ENCODE measurements around the gene PIAS2.
"Not testable (repeated sequence)": the region's sequence is repeated elsewhere in the genome, so short reads cannot be mapped to it uniquely, and the experiment has no call there.

PIAS2 gene, protein sequence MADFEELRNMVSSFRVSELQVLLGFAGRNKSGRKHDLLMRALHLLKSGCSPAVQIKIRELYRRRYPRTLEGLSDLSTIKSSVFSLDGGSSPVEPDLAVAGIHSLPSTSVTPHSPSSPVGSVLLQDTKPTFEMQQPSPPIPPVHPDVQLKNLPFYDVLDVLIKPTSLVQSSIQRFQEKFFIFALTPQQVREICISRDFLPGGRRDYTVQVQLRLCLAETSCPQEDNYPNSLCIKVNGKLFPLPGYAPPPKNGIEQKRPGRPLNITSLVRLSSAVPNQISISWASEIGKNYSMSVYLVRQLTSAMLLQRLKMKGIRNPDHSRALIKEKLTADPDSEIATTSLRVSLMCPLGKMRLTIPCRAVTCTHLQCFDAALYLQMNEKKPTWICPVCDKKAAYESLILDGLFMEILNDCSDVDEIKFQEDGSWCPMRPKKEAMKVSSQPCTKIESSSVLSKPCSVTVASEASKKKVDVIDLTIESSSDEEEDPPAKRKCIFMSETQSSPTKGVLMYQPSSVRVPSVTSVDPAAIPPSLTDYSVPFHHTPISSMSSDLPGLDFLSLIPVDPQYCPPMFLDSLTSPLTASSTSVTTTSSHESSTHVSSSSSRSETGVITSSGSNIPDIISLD

DNA sequence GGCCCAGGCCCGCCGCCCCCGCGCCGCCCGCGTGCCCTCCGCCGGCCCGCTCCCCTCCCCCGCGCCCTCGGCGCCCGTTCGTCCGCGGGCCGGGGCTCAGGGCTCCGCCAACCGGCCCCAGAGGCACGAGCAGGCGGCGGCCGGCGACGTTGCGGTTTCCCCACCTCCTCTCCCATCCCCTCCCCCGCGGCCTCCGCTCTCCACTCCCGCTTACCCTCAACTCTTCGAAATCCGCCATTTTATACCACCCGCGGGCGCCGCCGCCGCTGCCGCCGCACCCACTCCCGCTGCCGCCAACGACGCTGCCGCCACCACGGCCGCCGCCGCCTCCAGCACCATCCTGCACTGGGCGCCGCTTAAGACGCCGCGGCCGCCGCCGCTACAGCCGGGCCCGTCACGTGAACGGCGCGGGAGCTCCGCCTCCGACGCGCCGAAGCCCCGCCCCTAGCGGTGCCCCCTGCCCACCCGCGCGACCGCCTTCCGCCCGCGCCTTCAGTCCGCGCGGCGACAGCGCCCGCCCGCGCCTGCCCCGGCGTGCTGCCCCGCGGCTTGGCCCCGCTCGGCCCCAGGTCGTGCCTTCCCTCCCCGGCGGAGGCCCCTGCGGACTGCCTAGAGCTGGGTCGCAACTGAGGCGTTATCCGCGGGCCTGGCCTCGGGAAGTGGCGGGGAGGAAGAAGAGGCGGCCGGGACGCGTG is at the start of gene PIAS2, which contains the start of gene KATNAL2:
PIAS2 (minus strand) TSS at position 400 of the 695 bp plus-strand sequence; CDS start at position 238, 162 bp downstream.
KATNAL2 (plus strand) TSS at position 495 of the 695 bp plus-strand sequence. CDS start 29,271 bp downstream, outside the sequence.
- Mint-ChIP-seq H3K4me3 (peak within 1 kb of the TSS; percentile 94), H3K27ac (peak within 1 kb of the TSS; percentile 94), H3K4me1 (peaks cover 56% of the 10 kb centered on the region), H3K9me3 (no peaks in the 10 kb centered on the region), H3K27me3 (no peaks in the 10 kb centered on the region), H3K36me3 (no peaks in the 10 kb centered on the region)

DNA sequence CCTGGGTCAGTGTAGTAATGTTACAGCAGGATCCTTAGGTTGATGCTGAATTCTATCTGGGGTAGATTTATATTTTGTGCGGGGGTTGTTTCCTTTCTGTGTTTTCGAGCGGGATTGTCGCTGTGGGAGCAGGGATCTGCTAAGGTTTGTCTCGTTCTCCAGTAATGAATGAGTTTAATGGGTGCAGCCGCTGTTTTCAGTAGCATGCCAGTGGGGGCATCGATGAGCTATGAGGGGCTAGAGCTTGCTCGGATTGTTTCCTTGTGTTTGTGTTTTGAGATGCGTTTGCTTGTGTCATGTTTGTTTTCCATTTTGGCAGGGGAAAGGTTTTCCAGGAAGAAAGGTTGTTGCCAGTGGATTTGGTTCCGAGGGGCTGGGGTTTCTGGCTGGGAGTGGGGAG is 49.0 kb upstream of the PIAS2 start:
- not testable (repeated sequence) for H3K27me3 Mint-ChIP-seq, H3K36me3 Mint-ChIP-seq, H3K4me3 Mint-ChIP-seq, H3K9me3 Mint-ChIP-seq, H3K27ac Mint-ChIP-seq, H3K4me1 Mint-ChIP-seq

DNA sequence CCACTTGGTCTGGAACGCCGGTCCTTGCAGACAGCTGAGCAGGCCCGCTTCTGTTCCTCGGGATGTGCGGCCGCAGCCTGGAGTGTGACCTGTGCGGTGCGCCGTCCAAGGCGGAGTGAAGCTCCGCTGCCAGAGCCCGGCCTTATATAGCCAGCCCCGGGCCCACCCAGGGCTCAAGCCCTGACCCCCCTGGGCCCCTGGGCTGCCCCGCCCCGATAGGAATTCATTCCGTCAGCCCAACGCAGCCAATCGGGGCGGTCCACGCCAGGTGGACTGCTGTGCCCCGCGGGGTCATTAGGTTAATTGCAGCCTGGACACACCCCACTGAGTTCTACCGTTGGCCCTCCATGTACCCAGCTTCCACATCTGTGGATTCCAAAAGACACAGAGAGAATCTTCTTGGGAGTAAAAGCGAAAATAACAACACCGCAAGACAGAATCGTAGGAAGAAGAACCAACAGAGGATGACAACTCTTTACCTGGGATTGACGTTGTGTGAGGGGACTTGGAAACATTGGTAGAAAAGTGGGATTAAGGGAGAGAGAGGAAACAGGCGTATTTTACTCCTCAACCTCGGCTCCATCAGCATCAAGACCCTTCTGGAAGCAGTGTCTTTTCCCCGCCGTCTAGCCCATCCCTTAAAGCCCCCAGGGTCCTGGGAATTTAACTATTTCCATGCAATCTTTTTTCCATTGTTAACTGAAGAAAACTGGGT is 47.4 kb upstream of the PIAS2 start:
- not testable (repeated sequence) for H3K9me3 Mint-ChIP-seq, H3K4me3 Mint-ChIP-seq, H3K36me3 Mint-ChIP-seq, H3K27me3 Mint-ChIP-seq, H3K27ac Mint-ChIP-seq, H3K4me1 Mint-ChIP-seq

DNA sequence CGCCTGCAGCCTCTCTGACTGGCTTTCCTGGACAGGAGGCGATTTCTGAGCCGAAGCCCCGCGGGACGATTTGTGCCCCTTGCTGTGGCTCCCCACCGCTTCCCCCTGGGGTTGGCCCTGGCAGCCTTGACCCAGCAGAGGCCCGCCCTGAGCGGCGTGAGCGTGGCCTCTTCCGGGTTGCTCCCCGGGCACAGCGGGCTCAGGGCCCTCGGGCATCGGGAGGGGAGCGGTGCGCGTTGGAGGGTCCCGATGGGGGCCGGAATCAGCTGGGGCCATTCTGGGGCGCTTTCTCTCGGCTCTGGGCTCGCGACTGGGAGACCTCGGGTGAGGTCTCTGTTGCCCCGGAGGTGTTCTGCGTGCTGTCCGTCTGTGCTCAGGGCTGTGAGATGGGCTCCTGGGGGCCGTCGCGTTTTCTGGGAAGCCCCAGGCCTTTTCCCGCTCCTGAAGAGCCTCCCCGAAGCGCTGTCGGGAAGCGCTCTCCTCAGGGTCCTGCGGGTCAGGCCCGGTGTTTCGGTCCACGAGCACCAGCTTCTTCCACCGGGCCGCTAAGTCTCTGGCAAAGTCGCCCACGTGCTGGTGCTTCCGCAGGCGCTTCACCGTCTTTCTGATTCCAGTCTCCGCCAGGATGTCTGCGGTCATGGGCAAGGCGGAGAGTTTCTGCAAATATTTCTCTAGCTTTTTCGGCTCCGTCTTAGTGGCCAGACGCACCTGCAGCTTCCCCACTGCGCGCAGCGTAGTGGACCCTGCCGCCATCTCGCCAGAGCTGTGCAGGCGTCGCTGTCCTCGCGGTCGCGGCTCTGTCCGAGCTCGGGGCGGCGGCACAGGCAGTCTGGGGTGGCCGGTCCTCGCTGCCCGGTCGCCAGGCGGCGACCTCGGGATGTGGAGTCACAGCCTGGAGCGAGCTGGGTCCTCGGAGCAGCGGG is 46.6 kb upstream of the PIAS2 start:
- not testable (repeated sequence) for H3K9me3 Mint-ChIP-seq, H3K27ac Mint-ChIP-seq, H3K36me3 Mint-ChIP-seq, H3K4me1 Mint-ChIP-seq, H3K27me3 Mint-ChIP-seq, H3K4me3 Mint-ChIP-seq

DNA sequence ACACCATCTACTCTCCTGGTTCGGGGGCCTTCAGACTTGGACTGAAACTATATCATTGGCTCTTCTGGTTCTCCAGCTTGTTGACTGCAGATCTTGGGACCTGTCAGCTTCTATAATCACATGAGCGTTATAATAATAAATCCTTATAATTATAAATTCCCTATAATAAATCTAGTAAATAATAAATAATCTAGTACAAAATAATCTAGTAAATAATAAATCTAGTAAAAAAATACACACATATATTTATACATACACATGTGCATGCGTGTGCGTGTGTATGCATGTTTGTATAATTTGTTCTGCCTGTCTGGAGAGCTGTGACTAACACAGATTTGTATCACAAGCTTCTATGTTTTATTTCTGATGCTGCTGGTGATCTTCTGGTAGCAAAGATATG is 40.9 kb upstream of the PIAS2 start:
- Mint-ChIP-seq H3K36me3 (no peaks in the 10 kb centered on the region), H3K4me3 (no peak overlapping the region), H3K27me3 (no peaks in the 10 kb centered on the region), H3K27ac (no peak overlapping the region), H3K9me3 (peaks cover 4% of the 10 kb centered on the region), H3K4me1 (no peaks in the 10 kb centered on the region)

DNA sequence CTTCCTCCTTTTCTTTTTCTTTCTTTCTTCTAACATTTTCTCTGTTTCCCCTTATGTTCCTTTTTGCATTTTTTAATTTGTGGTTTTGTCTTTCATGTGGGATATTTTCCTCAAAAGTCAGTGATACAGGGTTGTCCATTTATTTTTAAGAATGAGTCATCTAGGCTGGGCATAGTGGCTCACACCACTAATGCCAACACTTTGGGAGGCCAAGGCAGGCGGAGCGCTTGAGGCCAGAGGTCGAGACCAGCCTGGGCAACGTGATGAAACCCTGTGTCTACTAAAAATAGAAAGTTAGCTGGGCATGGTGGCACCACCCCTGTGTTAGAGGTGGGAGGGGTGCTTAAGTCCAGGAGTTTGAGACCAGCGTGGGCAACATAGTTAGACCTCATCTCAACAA is 35.9 kb upstream of the PIAS2 start:
- no peaks in the 10 kb centered on the region for H3K9me3 Mint-ChIP-seq
- H3K4me1 Mint-ChIP-seq = no peaks in the 10 kb centered on the region
- no peak overlapping the region for H3K4me3 Mint-ChIP-seq
- no peak overlapping the region for H3K27ac Mint-ChIP-seq
- peaks cover 8% of the 10 kb centered on the region for H3K27me3 Mint-ChIP-seq
- H3K36me3 Mint-ChIP-seq = no peaks in the 10 kb centered on the region

DNA sequence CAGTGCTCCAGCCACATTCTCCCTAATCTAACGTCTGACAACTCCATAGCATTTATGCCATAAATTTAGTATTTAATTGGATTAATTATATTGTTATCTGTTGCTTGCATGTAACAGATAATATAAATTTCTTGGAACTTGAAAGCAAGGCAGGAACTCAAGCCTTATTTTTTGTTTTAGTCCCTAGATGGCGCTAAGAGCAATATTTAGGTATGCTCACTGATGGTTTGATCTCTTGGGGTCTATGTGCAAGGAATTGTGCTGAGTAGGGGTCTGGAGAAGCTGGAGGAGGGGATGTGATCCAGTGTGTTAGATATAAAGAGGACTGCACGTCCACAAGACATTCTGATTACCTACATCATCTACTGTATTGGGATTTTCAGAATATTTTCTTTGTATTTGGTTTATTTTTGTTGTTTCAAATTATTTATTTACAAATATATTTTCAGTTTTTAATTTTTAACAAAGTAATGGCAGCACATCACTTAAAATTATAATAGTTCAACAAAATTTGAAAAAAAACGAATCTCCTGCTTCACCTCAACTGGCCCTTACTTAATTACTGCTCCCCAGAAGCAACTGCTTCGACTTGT is 32.9 kb upstream of the PIAS2 start:
- Mint-ChIP-seq H3K4me1 (no peaks in the 10 kb centered on the region), H3K9me3 (no peaks in the 10 kb centered on the region), H3K27me3 (peaks cover 9% of the 10 kb centered on the region), H3K27ac (no peak overlapping the region), H3K36me3 (no peaks in the 10 kb centered on the region), H3K4me3 (no peak overlapping the region)

DNA sequence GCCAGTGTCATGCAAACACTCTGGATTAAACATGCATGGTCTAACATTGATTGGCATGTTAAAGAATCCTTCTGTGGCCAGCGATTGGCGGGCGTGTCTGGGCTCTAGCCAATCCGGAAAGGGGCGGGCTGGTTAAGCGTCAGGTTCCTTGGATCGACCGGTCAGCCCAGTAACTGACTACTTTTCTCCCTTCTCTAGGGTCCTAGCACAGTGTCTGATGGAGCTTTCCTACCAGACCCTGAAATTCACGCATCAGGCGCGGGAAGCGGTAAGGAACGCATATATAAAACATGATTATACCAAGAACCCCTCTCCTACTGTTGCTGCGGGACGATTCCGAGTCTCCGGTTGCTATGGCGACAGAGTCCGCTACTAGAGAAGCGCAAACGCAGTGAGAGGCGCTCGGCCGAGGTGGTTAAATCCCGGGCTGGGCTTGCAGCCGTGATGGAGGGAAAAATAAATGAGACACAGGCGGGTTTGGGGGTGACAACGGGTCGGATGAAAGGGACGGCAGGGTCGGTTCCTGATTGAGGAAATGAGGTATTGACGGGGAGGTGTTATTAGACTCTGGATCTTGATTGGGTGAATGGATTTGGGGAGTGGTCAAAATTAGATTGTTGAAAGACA is 29.5 kb upstream of the PIAS2 start:
- H3K4me1 Mint-ChIP-seq = no peaks in the 10 kb centered on the region
- H3K36me3 Mint-ChIP-seq = no peaks in the 10 kb centered on the region
- H3K27ac Mint-ChIP-seq = no peak overlapping the region
- peaks cover 9% of the 10 kb centered on the region for H3K27me3 Mint-ChIP-seq
- H3K4me3 Mint-ChIP-seq = no peak overlapping the region
- no peaks in the 10 kb centered on the region for H3K9me3 Mint-ChIP-seq

DNA sequence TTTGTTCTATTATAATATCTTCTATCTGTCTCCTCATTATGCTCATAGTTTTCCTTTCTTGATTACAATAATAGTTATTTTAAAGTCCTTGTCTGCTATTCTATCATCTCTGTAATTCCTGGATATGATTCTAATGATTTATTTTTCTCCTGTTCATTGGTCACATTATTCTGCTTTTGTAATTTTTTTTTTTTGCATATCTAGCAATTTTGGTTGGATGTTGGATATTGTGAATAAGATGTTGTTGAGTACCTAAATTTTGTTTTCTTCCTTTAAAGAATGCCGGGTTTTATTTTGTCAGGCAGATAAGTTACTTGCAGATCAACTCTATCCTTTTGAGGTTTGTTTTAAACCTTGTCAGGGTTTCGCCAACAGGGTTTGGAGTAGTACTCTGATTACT is 25.3 kb upstream of the PIAS2 start:
- Mint-ChIP-seq H3K4me3 (no peak overlapping the region), H3K9me3 (no peaks in the 10 kb centered on the region)

DNA sequence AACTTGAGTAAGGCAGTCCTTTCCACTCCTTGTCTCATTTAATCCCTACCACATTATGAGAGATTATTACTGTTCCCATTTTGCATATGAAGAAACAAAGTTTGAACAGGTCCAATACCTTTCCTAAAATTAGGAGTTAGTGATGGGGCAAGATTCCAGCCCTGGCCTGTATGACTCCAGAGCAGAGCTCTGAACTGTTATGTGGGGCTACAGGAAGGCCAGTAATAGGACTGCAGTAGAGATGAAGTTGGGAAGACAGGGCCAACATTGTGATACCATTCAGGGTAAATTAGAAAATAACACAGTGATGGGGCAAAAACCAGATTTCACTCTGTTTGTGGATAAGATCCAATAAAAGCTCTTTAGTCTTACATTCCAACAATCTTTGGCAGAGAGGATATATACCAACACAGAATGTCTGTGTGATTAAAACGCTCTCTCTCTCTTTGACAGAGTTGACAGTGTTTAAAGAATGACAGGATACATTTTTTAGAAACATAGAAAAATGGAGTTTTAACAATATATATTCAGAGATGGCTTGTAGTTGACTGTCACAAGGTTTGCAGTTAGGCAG is 22.8 kb upstream of the PIAS2 start:
- Mint-ChIP-seq H3K27ac (no peak overlapping the region), H3K27me3 (no peaks in the 10 kb centered on the region), H3K9me3 (no peaks in the 10 kb centered on the region), H3K4me1 (no peaks in the 10 kb centered on the region), H3K36me3 (no peaks in the 10 kb centered on the region), H3K4me3 (no peak overlapping the region)

More for the DNA sequence above, 25.3 kb upstream of the PIAS2 start:
- Mint-ChIP-seq H3K27ac (no peak overlapping the region), H3K36me3 (no peaks in the 10 kb centered on the region), H3K4me1 (no peaks in the 10 kb centered on the region), H3K27me3 (peaks cover 1% of the 10 kb centered on the region)

DNA sequence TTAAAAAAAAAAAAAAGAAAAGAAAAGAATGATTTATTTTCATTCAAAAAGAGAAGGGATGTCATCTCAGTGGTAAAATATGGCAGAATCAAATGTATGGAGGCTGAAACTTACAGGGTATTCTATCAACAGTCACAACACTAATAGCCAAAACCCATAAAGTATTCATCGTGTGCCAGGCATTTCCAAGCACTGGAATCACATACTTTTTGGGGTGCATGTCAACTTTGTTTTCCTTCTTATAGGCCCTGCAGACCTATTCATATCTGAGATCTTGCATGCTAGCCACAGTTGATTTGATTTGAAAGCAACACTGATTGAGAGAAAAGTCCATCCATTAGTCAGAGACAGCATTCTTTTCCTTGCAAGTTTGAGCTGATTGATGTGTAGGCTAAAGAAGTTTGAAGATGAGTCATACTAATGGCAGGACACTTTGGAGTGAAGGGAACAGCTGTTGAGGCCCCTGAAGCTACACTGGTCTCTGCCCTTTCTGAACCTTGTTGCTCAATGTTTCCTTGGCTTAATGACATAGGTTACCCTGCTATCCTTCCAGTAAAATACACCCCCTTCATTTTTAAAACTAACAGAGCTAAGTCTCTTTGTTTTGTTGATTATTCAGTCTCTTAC is 22.1 kb upstream of the PIAS2 start:
- H3K36me3 Mint-ChIP-seq = no peaks in the 10 kb centered on the region
- no peak overlapping the region for H3K27ac Mint-ChIP-seq
- H3K27me3 Mint-ChIP-seq = no peaks in the 10 kb centered on the region
- H3K4me1 Mint-ChIP-seq = no peaks in the 10 kb centered on the region
- no peaks in the 10 kb centered on the region for H3K9me3 Mint-ChIP-seq
- no peak overlapping the region for H3K4me3 Mint-ChIP-seq

DNA sequence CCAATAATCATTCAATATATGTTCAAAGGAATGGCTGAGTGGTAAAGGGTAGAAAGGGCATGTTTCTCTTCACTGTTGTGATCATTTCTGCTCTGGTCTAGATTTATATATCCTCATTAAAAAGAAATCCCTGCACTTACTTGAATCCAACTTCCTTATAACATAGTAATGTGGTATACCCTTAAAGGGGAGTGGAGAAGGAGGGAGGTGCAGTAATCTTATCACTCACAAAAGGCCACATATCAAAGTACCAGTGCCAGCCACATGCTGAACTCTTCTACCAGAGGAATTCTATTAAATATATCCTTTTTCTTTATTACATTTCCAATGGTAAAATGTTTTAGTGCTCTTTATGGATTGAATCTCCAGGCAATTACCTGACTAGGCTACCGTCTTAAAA is 3.3 kb upstream of the PIAS2 start:
- H3K9me3 Mint-ChIP-seq = no peaks in the 10 kb centered on the region
- no peak overlapping the region for H3K27ac Mint-ChIP-seq
- H3K27me3 Mint-ChIP-seq = no peaks in the 10 kb centered on the region
- no peak overlapping the region for H3K4me3 Mint-ChIP-seq
- H3K4me1 Mint-ChIP-seq = peaks cover 24% of the 10 kb centered on the region
- H3K36me3 Mint-ChIP-seq = no peaks in the 10 kb centered on the region

DNA sequence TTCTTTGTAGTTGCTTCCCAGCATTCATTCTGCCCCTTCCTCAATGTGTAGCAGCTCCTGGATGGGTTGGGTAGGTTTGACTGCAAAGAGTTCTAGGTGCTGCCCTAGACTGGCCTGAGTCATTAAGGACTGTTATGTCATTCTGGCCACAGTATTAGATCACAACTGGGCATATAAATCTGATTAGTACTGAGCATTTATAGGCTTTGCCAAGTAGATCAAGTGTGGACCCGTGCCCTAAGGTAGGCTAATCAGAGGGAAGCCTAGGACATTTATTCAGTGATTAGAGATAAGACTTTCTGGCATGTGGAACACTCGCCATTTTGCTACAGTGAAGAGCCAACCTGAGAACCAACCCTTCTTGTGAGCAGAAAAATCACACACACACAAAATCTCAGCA is 2.8 kb upstream of the PIAS2 start:
- Mint-ChIP-seq H3K27me3 (no peaks in the 10 kb centered on the region), H3K27ac (no peak overlapping the region), H3K36me3 (no peaks in the 10 kb centered on the region), H3K4me1 (peaks cover 30% of the 10 kb centered on the region), H3K4me3 (no peak overlapping the region), H3K9me3 (no peaks in the 10 kb centered on the region)

Measured in activated naive CD4-positive, alpha-beta T cell treated with anti-CD3 and anti-CD28 coated beads, Interleukin-2, amount 50 U/mL, for 24 hours (primary cell).